Activated CD4-positive, alpha-beta memory T cell treated with anti-CD3 and anti-CD28 coated beads for 36 hours (primary cell): ENCODE data around the gene CBFA2T3. TPM values are rescaled to one million over a fixed set of nuclear protein-coding genes. Genes with fewer than 3 reads are reported as not detected.
"Not testable (repeated sequence)": the region's sequence is repeated elsewhere in the genome, so short reads cannot be mapped to it uniquely, and the experiment has no call there.

Experiments used
- CTCF ChIA-PET: fragments of 350-600 bp; sonication (Branson Sonifier 250); formaldehyde crosslinking; loops from one replicate; lab custom pipeline; 2021; ENCODE audit warnings: antibody characterized with exemption, inconsistent platforms; lab: Charles Lee
- POLR2A ChIA-PET: fragments of 350-600 bp; sonication (Branson Sonifier 250); formaldehyde crosslinking; loops from one replicate; lab custom pipeline; 2021; ENCODE audit warnings: antibody characterized with exemption; lab: Charles Lee
- DNase-seq: peaks from one replicate; pipeline ENCODE4 v3.0.0-alpha.2; 2020
- H3K27ac Mint-ChIP-seq: one replicate; pipeline ENCODE4 v1.8.0; 2021; ENCODE audit warnings: mixed read lengths
- H3K27me3 Mint-ChIP-seq: one replicate; pipeline ENCODE4 v1.8.0; 2021; ENCODE audit warnings: mixed read lengths
- H3K36me3 Mint-ChIP-seq: one replicate; pipeline ENCODE4 v1.8.0; 2021; ENCODE audit warnings: mixed read lengths
- H3K4me1 Mint-ChIP-seq: one replicate; pipeline ENCODE4 v1.8.0; 2021; ENCODE audit warnings: low read depth, mixed read lengths
- H3K4me3 Mint-ChIP-seq: one replicate; pipeline ENCODE4 v1.8.0; 2021; ENCODE audit warnings: mild to moderate bottlenecking, mixed read lengths
- H3K9me3 Mint-ChIP-seq: one replicate; pipeline ENCODE4 v1.8.0; 2021; ENCODE audit warnings: mixed read lengths
- intact Hi-C: fragments of 100-400 bp; cut with micrococcal nuclease; formaldehyde crosslinking; loops from one replicate; pipeline ENCODE4 v1.15.1; 2023
- total RNA-seq, 2 experiments: library from RNA; stranded (reverse); gene quantifications; one replicate each; pipeline ENCODE4 v1.2.3, GENCODE V29; 2021

CBFA2T3 gene
- total RNA-seq, 2 experiments from 2014 or later = 0.12 TPM; not detected in 1

DNA sequence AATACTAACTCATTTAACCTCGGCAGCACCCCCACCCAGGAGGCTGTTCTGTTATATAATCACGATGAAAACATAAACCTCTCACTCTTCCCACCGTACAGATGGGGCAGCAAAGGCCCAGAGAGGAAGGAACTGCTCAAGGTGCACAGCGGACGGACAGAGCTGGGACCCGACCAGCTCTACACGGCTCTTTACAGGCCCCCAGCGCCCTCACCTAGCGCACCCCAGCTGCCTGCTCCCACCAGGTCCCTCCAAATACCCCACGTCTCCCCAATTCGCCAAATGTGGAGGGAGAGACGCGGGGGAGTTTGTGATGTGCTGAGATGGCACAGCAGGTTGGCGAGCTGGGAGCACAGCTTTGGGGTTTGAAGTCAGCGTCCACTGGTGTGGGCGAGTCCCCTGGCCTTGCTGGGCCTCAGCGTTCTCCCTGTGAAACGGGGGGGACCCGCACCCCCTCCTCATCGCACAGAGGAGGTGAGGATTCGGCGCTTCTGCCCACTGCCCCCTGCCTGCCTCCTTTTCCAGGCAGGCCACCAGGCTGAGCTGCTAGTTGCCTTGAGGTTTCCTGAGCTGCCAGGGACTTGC is 54.1 kb downstream of the CBFA2T3 start:
- H3K4me3 Mint-ChIP-seq = no peak overlapping the region
- no peaks in the 10 kb centered on the region for H3K27me3 Mint-ChIP-seq
- ChIA-PET POLR2A (no interaction called here), CTCF (interaction anchor here (1.0 kb wide), 1 partner anchor 244 kb away, joined by 3 read pairs; no protein-coding TSS in a partner anchor)
- no peak for DNase-seq
- H3K9me3 Mint-ChIP-seq = no peaks in the 10 kb centered on the region
- no peak overlapping the region for H3K27ac Mint-ChIP-seq
- H3K36me3 Mint-ChIP-seq = no peaks in the 10 kb centered on the region
- peaks cover 4% of the 10 kb centered on the region for H3K4me1 Mint-ChIP-seq
- intact Hi-C loops = no loop called here

DNA sequence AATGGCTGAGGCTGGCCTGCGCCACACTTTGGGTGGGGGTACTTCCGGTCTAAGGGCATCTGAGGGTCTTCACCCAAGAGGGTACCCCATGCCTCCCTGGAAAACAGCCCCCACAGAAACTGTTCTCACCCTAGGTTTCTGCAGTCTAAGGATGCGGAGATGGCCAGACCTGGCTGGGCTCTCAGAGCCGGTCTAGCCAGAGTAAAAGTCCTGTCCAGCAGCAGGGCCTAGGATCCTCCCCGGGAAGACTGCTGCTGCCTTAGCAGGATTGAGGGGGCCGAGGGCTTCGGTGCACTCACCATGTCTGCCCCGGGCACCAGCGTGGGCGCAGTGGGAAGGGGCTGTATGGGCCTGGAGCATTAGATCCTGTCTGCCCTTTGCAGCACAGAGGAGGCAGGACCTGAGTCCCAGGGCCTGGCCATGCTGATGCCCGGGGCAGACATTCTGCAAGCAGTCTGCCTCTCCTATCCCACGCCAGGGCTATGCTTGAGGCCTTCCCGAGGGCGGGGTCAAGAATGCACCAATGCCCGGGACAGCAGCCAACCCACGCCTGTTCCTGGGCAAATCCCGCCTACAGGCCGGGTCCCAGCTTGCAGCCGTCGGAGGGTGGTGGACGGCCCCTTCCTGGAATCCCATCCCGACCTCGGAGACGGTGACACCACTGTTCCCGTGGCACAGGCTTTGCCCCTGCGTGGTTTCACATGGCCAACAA is 54.7 kb downstream of the CBFA2T3 start:
- H3K4me1 Mint-ChIP-seq = peaks cover 4% of the 10 kb centered on the region
- H3K36me3 Mint-ChIP-seq = no peaks in the 10 kb centered on the region
- DNase-seq = no peak
- no peaks in the 10 kb centered on the region for H3K27me3 Mint-ChIP-seq
- no peak overlapping the region for H3K27ac Mint-ChIP-seq
- POLR2A ChIA-PET = no interaction called here
- intact Hi-C loops = no loop called here
- CTCF ChIA-PET = no interaction called here
- no peaks in the 10 kb centered on the region for H3K9me3 Mint-ChIP-seq
- no peak overlapping the region for H3K4me3 Mint-ChIP-seq

DNA sequence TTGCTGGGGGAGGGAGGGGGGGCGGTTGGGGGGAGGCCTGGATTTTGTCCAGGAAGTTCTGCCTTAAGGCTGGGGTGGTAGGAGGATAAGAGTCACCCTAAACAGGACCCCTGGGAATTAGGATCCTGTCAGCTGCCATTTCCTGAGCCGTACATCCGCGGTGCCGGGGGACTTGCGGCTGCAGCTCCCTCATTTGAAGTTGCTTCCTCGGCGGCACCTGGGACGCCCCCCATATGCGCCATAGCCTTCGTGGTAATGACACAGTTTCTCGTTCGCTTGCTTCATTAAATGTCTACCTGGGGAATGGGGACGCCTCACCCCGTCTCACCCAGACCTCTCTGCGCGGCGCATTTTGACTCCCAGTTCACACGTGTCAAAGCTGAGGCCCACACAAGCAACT is 55.4 kb downstream of the CBFA2T3 start:
- intact Hi-C loops = no loop called here
- peaks cover 4% of the 10 kb centered on the region for H3K4me1 Mint-ChIP-seq
- DNase-seq = no peak
- no peaks in the 10 kb centered on the region for H3K27me3 Mint-ChIP-seq
- no peak overlapping the region for H3K4me3 Mint-ChIP-seq
- CTCF ChIA-PET = no interaction called here
- no peaks in the 10 kb centered on the region for H3K36me3 Mint-ChIP-seq
- POLR2A ChIA-PET = no interaction called here
- no peak overlapping the region for H3K27ac Mint-ChIP-seq
- no peaks in the 10 kb centered on the region for H3K9me3 Mint-ChIP-seq

DNA sequence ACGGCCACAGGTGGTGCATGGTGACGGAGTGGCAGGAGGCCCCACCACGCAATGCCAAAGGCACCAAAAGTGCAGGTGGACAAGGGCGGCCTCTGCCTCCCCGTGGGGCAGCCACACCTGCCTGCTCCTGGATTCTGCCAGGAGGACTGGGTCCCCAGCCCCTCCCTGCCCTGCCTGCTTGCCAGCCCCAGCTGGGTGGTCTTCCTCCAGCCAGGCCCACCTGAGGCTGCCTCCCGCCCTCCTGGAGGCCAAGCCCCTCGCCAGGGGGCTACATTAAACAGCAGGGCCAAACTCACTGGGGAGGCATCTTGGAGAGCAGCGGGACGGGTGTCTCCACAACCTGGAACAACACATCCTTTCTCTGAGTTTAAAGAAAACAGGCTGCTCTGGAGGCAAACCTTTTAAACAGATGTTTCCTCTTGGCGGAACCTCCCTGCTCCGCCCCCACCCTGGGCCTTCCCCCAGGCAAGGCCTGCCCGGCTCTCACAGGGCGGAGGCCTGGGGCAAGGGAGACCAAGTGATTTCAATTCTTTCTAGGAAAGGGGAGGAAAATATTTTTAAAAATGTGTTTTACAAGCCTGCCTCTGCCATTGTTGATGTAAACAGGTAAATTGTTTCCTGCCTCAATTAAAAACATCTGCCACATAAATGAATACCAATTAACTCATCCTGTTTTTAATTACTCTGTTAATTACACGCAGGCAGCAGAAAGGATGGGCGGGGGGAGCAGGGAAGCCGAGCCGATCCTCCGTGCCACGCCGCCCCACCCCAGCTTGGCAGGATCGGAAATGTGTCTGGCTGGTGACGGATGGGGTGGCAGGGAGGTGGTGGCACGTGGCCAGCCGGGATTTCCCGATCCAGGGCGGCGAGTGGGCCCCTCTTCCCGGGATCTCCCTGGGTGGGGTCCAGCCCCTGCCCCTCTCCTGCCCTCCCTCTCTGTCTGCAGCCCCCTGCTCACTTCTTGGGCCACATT is 56.1 kb downstream of the CBFA2T3 start:
- Mint-ChIP-seq H3K27me3 (no peaks in the 10 kb centered on the region), H3K4me3 (no peak overlapping the region), H3K9me3 (no peaks in the 10 kb centered on the region), H3K4me1 (peaks cover 4% of the 10 kb centered on the region), H3K27ac (no peak overlapping the region), H3K36me3 (no peaks in the 10 kb centered on the region)
- intact Hi-C loops = no loop called here
- ChIA-PET POLR2A (no interaction called here), CTCF (no interaction called here)
- DNase-seq = peak; percentile 40

DNA sequence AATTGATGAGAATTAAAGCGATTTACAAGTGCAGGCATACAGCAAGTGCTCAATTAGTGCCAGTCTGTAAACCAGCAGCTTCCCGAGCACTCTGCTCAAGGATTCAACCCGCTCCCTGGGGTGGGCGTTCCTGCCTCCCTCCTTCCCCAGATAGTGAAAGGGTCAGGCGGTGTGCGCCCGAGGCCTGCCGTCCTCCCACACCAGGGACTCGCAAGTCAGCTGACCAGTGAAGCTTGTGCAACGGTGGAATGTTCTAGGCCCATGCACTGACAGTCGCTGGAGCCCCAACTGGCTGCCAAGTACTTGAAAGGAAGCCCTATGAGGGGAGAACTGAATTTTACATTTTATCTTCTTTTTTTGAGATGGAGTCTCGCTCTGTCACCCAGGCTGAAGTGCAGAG is 57.1 kb downstream of the CBFA2T3 start:
- DNase-seq = no peak
- Mint-ChIP-seq H3K27ac (no peak overlapping the region), H3K9me3 (no peaks in the 10 kb centered on the region), H3K27me3 (no peaks in the 10 kb centered on the region), H3K36me3 (no peaks in the 10 kb centered on the region), H3K4me3 (no peak overlapping the region), H3K4me1 (peaks cover 4% of the 10 kb centered on the region)
- ChIA-PET POLR2A (no interaction called here), CTCF (no interaction called here)
- intact Hi-C loops = no loop called here

DNA sequence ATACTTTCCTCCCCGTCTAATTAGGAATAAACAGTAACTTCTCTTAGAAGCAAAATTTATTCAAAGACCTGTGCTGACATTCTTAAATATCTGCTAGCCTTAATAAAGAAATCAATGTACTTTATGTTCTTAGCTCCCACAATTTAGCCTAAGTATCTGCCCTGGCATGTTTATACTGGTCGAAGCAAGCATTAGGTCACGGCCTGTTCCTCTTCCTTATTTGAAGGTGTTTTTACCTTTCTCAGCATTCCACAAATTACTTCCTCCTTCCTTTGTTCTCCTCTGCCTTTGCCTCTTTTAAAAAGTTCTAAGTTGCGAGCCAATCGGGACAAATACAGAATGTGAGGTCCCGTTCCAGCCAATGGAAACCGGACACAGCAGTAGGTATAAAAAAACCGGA is 58.1 kb downstream of the CBFA2T3 start:
- CTCF ChIA-PET, intact Hi-C loops, H3K4me1 Mint-ChIP-seq, H3K27me3 Mint-ChIP-seq, POLR2A ChIA-PET, H3K27ac Mint-ChIP-seq, DNase-seq, H3K36me3 Mint-ChIP-seq, H3K4me3 Mint-ChIP-seq, H3K9me3 Mint-ChIP-seq: not testable (repeated sequence)

DNA sequence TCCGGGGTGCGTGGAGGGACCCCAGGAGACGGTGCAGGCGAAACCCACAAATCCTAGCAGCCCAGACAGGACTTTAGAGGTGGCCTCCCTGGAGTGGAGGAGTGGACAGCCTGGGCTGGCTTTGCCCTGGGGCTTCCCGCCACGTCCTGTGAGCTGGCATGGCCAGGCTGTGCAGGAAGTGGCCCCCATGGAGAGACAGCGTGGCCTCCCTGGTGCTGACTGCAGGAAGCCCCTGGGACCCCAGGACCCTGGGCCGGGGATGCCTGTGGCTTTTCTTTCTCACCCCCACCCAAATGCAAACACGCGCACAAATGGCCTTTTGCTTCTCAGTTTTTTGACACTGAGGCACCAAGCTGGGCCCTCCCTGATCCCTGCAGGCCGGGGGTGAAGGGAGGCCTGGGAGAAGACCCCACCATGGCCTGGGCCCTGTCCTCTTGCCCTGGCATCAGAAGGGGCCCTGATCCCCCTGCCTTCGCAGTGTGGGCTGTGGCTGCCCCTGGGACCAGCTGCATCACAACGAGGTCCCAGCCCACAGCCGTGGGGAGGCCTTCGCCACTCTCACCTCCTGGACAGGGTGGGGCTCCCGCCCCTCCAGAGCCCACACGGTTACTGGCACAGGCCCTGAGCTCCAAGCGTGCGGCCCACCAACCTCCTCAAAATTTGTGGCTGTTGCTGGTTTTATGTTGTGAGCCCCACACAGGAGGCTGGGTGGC is 58.9 kb downstream of the CBFA2T3 start:
- POLR2A ChIA-PET = no interaction called here
- Mint-ChIP-seq H3K4me1 (peaks cover 4% of the 10 kb centered on the region), H3K4me3 (no peak overlapping the region), H3K27me3 (no peaks in the 10 kb centered on the region), H3K9me3 (no peaks in the 10 kb centered on the region), H3K27ac (no peak overlapping the region), H3K36me3 (no peaks in the 10 kb centered on the region)
- intact Hi-C loops = no loop called here
- no peak for DNase-seq
- CTCF ChIA-PET = no interaction called here

DNA sequence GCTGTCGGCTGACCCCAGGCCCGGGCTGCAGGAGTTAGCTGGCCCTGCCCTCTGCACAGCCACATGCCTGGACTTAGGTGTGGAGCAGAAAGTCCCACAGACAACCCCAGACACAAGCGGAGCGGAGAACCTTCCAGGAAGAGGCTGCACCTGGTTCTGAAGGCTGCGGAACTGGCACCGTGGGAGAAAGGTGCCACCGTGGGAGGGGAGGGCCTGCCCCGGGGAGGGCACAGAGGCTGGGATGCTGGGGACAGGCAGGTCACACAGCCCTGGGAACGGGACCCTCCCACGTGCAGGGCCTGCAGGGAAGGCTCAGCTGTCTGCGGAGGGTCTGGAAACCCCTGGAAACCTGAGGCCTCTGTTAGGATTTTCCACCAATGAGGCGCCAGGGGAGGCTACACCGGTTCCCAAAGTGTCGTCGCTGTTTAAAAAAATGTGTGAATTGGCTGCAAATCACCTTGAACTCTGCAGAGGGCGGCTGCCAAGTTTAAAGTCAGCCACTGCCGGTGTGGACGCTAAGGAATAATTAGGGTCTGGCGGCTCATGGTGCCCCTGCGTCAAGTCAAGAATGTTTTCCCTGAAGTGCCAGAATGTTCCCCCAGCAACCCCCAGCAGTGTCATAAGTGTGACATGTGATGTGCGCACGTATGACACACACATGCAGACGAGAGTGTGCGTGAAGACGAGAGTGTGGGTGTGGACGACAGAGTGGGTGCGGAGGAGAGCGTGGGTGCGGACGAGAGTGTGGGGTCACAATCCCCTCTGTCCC is 59.7 kb downstream of the CBFA2T3 start:
- no peak overlapping the region for H3K27ac Mint-ChIP-seq
- ChIA-PET POLR2A (no interaction called here), CTCF (no interaction called here)
- no peak for DNase-seq
- peaks cover 4% of the 10 kb centered on the region for H3K4me1 Mint-ChIP-seq
- no peaks in the 10 kb centered on the region for H3K36me3 Mint-ChIP-seq
- no peak overlapping the region for H3K4me3 Mint-ChIP-seq
- no peaks in the 10 kb centered on the region for H3K9me3 Mint-ChIP-seq
- no peaks in the 10 kb centered on the region for H3K27me3 Mint-ChIP-seq
- intact Hi-C loops = no loop called here

DNA sequence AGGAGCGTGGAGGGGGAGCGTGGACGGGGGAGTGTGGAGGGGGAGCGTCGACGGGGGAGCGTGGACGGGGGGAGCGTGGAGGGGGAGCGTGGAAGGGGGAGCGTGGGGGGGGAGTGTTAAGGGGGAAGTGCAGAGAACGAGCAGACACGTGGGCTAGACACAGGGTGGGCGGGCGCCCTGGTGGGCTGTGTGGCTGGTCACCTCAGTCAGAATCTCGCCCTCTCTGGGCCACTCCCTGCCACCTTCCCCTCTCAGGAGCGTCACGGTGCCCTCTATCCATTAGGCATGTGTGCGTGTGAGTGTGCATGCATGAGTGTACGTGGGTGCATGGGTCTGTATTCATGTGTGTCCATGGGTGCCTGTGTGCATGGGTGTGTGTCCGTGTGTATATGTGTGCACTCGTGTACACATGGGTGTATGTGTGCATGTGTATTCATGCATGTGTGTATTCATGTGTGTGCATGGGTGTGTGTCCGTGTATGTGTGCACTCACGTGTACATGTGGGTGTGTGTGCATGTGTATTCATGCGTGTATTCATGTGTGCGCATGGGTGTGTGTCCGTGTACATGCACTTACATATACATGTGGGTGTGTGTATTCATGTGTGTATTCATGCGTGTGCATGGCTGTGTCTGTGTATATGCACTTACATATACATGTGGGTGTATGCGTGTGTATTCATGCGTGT is 61.2 kb downstream of the CBFA2T3 start:
- intact Hi-C loops = no loop called here
- no peak overlapping the region for H3K27ac Mint-ChIP-seq
- no peaks in the 10 kb centered on the region for H3K27me3 Mint-ChIP-seq
- DNase-seq = no peak
- no peak overlapping the region for H3K4me3 Mint-ChIP-seq
- ChIA-PET CTCF (no interaction called here), POLR2A (no interaction called here)
- H3K36me3 Mint-ChIP-seq = no peaks in the 10 kb centered on the region
- H3K9me3 Mint-ChIP-seq = no peaks in the 10 kb centered on the region
- H3K4me1 Mint-ChIP-seq = no peaks in the 10 kb centered on the region

DNA sequence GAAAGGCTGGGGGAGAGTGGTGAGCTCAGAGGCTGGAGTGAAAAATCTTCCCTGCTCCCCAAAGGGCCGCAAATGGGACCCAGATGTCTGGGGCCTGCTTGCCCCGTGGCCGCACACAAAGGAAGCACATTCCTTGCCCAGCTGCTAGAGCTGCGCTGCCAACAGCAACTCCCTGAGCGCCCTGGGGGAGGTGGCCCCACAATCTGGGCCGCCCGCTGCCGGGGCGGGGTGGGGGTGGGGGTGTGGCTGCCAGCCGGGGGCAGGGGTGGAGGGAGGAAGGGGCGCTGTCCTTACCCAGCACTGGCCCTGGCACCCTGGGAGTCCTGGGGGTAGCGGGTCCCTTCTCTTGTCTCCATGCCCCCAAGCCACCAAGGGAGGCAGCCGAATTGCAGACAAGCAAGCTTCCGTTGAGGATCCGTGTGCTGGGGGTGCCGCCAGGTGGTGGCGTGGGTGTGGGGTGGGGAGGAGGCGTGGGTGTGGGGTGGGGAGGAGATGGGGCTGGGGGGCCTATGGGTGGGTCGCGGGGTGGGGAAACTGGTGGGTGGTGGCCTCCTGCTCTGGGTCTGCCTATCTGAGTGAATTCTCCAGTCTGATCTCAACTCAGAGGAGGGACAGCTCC is 62.1 kb downstream of the CBFA2T3 start:
- H3K9me3 Mint-ChIP-seq = no peaks in the 10 kb centered on the region
- H3K36me3 Mint-ChIP-seq = no peaks in the 10 kb centered on the region
- intact Hi-C loops = no loop called here
- H3K27ac Mint-ChIP-seq = no peak overlapping the region
- H3K4me3 Mint-ChIP-seq = no peak overlapping the region
- DNase-seq = no peak
- H3K27me3 Mint-ChIP-seq = no peaks in the 10 kb centered on the region
- no peaks in the 10 kb centered on the region for H3K4me1 Mint-ChIP-seq
- ChIA-PET CTCF (no interaction called here), POLR2A (no interaction called here)

DNA sequence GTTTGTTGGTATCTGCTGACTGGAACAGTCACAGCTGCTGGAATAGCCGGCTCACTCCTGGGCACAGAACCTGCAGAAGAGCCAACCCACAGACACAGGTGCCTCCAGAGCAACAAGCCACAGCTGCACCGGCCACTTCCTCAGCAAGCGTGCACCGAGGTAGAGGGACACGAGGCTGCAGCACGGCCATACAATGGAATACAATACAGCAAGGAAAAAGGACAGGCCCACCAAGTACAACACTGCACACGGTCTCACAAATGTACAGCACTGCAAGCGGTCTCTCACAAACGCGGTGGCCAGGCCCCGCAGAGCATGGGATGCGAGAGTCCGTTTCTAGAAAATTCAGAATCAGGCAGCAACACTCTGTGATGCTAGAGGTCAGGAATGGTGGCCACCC is 63.1 kb downstream of the CBFA2T3 start:
- no peak overlapping the region for H3K27ac Mint-ChIP-seq
- ChIA-PET POLR2A (no interaction called here), CTCF (no interaction called here)
- H3K27me3 Mint-ChIP-seq = no peaks in the 10 kb centered on the region
- H3K4me3 Mint-ChIP-seq = no peak overlapping the region
- DNase-seq = no peak
- no peaks in the 10 kb centered on the region for H3K36me3 Mint-ChIP-seq
- no peaks in the 10 kb centered on the region for H3K4me1 Mint-ChIP-seq
- intact Hi-C loops = no loop called here
- H3K9me3 Mint-ChIP-seq = no peaks in the 10 kb centered on the region
